GM21528 (cell line): ENCODE results near the gene ARMC2.
"Not testable (repeated sequence)": the region's sequence is repeated elsewhere in the genome, so short reads cannot be mapped to it uniquely, and the experiment has no call there.

Experiments
- ATAC-seq: cut with Tn5 transposase; IDR thresholded peaks from one replicate; pipeline ENCODE4 v1.9.1; 2021; ENCODE audit warnings: mild to moderate bottlenecking, moderate library complexity; ENCODE audit not compliant: unreplicated experiment, low FRiP score

ARMC2 gene

GRCh38 chr6:108903796-108904195, 55.6 kb downstream of the ARMC2 start:
- ATAC-seq: no peak

- ATAC-seq: peak; percentile 98
These were observed 56.5 kb downstream of the ARMC2 start for GRCh38 chr6:108904741-108905140.

GRCh38 chr6:108914235-108915022, 66.2 kb downstream of the ARMC2 start:
- no peak for ATAC-seq

GRCh38 chr6:108915258-108915657, 67.0 kb downstream of the ARMC2 start:
- ATAC-seq: no peak

- no peak for ATAC-seq
These were observed 67.9 kb downstream of the ARMC2 start for GRCh38 chr6:108916026-108916686.

GRCh38 chr6:108920751-108921150, 72.5 kb downstream of the ARMC2 start:
- no peak for ATAC-seq

- no peak for ATAC-seq
These were observed 73.5 kb downstream of the ARMC2 start for GRCh38 chr6:108921547-108922361.

GRCh38 chr6:108922499-108922898, 74.3 kb downstream of the ARMC2 start:
- no peak for ATAC-seq

GRCh38 chr6:108927927-108928326, 79.7 kb downstream of the ARMC2 start:
- no peak for ATAC-seq

- ATAC-seq: no peak
These were observed 80.4 kb downstream of the ARMC2 start for GRCh38 chr6:108928650-108929049.

GRCh38 chr6:108931090-108931489, 82.9 kb downstream of the ARMC2 start:
- not testable (repeated sequence) for ATAC-seq

- no peak for ATAC-seq
These were observed 88.9 kb downstream of the ARMC2 start for GRCh38 chr6:108937170-108937569.

GRCh38 chr6:108940741-108941140, 92.5 kb downstream of the ARMC2 start:
- ATAC-seq: no peak

GRCh38 chr6:108941281-108941680, 93.1 kb downstream of the ARMC2 start:
- no peak for ATAC-seq

- no peak for ATAC-seq
These were observed 93.6 kb downstream of the ARMC2 start for GRCh38 chr6:108941859-108942258.

GRCh38 chr6:108942556-108943492, 94.6 kb downstream of the ARMC2 start:
- no peak for ATAC-seq

- no peak for ATAC-seq
These were observed 95.8 kb downstream of the ARMC2 start for GRCh38 chr6:108944071-108944470.

GRCh38 chr6:108944707-108945680, 96.8 kb downstream of the ARMC2 start:
- no peak for ATAC-seq

GRCh38 chr6:108945681-108946159, 97.5 kb downstream of the ARMC2 start:
- ATAC-seq: no peak
